Endothelial cell of umbilical vein (primary cell): Measurements from ENCODE around the gene IRF2BP2. TPM values are rescaled to one million over a fixed set of nuclear protein-coding genes. Genes with fewer than 3 reads are reported as not detected.

ENCODE experiments used
- BruUV-seq: library from RNA; stranded (reverse); fragments of 400-500 nt; replicated peaks from 2 replicates; lab custom pipeline; 2021; lab: Mats Ljungman, UMichigan
- CTCF ChIA-PET: fragments of 300-600, 350-600 bp; sonication (Branson Sonifier 250); formaldehyde crosslinking; loops from one replicate; lab custom pipeline; 2021; ENCODE audit warnings: antibody characterized with exemption, inconsistent platforms; lab: Charles Lee
- POLR2A ChIA-PET: fragments of 300-600, 350-600 bp; sonication (Branson Sonifier 250); formaldehyde crosslinking; loops from one replicate; lab custom pipeline; 2021; ENCODE audit warnings: antibody characterized with exemption, inconsistent platforms; lab: Charles Lee
- DNase-seq: peaks from one replicate; pipeline ENCODE4 v3.0.0-alpha.2; 2011; ENCODE audit warnings: low read depth, low spot score
- FAIRE-seq: peaks from 2 replicates; lab custom pipeline; 2011; peaks lifted over from hg19 to GRCh38; lab: Jason Lieb, UNC
- H2AFZ ChIP-seq: 2 replicates; pipeline ENCODE4 v1.6.0; 2012; ENCODE audit warnings: low read depth, low read length, control low read depth, inconsistent platforms
- H3K27ac ChIP-seq: 2 replicates; pipeline ENCODE4 v1.5.1; 2011; ENCODE audit warnings: low read depth, mild to moderate bottlenecking, control low read depth, low read length, moderate library complexity; ENCODE audit not compliant: insufficient read depth
- H3K27me3 ChIP-seq, 2 experiments: 2 replicates each; pipeline versions ENCODE4 v1.6.0 to v1.6.1; 2011; ENCODE audit warnings: low read length in 2 of 2, mixed read lengths in 1 of 2; ENCODE audit not compliant: control insufficient read depth in 2 of 2, insufficient read depth in 2 of 2
- H3K36me3 ChIP-seq, 2 experiments: 2 replicates in 1 of 2; 3 replicates in 1 of 2; pipeline ENCODE4 v1.5.1; 2011; ENCODE audit warnings: low read length in 2 of 2, mild to moderate bottlenecking in 1 of 2, moderate library complexity in 1 of 2; ENCODE audit not compliant: control insufficient read depth in 2 of 2, insufficient read depth in 2 of 2; ENCODE audit errors: extremely low read depth in 1 of 2
- H3K4me1 ChIP-seq: 3 replicates; pipeline ENCODE4 v1.5.1; 2011; ENCODE audit warnings: mild to moderate bottlenecking, low read length; ENCODE audit not compliant: control insufficient read depth, insufficient read depth; ENCODE audit errors: extremely low read depth
- H3K4me2 ChIP-seq: 2 replicates; pipeline ENCODE4 v1.6.1; 2011; ENCODE audit warnings: low read length, control low read depth, mixed read lengths; ENCODE audit not compliant: insufficient read depth
- H3K4me3 ChIP-seq, 3 experiments: fragments of 200-600 bp in 1 of 3; sonication (generic), shearing (Covaris generic) in 1 of 3; replicated peaks in 1 of 3; 2 replicates each; pipeline ENCODE4 v1.5.1; 2011 to 2016; ENCODE audit warnings: control low read depth in 3 of 3, low read length in 3 of 3, mild to moderate bottlenecking in 2 of 3, inconsistent platforms in 1 of 3, low read depth in 1 of 3, moderate library complexity in 1 of 3; ENCODE audit not compliant: insufficient read depth in 1 of 3
- H3K79me2 ChIP-seq: 2 replicates; pipeline ENCODE4 v1.6.0; 2012; ENCODE audit warnings: low read length, inconsistent platforms; ENCODE audit not compliant: control insufficient read depth, insufficient read depth
- H3K9ac ChIP-seq: replicated peaks from 2 replicates; pipeline ENCODE3; 2011; ENCODE audit warnings: low read length, control low read depth; ENCODE audit not compliant: insufficient read depth; ENCODE audit errors: extremely low read depth
- H3K9me1 ChIP-seq: replicated peaks from 3 replicates; pipeline ENCODE4 v1.6.0; 2011; ENCODE audit warnings: mild to moderate bottlenecking, low read length; ENCODE audit not compliant: control insufficient read depth, insufficient read depth; ENCODE audit errors: extremely low read depth
- H3K9me3 ChIP-seq: replicated peaks from 2 replicates; pipeline ENCODE4 v1.5.1; 2012; ENCODE audit warnings: low read length, inconsistent platforms; ENCODE audit not compliant: control insufficient read depth, insufficient read depth
- H4K20me1 ChIP-seq: replicated peaks from 2 replicates; pipeline ENCODE3; 2011; ENCODE audit warnings: mild to moderate bottlenecking, low read length; ENCODE audit not compliant: control insufficient read depth, insufficient read depth; ENCODE audit errors: extremely low read depth
- EZH2 ChIP-seq: IDR thresholded peaks from 2 replicates; pipeline ENCODE4 v1.6.1; 2012; ENCODE audit warnings: borderline replicate concordance, low read depth, mild to moderate bottlenecking, moderate library complexity, low read length, inconsistent platforms; ENCODE audit not compliant: severe bottlenecking
- GATA2 ChIP-seq: IDR thresholded peaks from 2 replicates; pipeline ENCODE4 v1.7.0; 2011; ENCODE audit warnings: low read depth, mild to moderate bottlenecking, moderate library complexity, mixed read lengths, low read length; ENCODE audit not compliant: insufficient read length, insufficient read depth
- JUN ChIP-seq: IDR thresholded peaks from 2 replicates; pipeline ENCODE4 v1.6.1; 2011; ENCODE audit warnings: borderline replicate concordance, low read depth; ENCODE audit not compliant: insufficient read length, insufficient read depth
- POLR2A ChIP-seq: IDR thresholded peaks from 2 replicates; pipeline ENCODE4 v1.6.1; 2012; ENCODE audit warnings: low read depth, mild to moderate bottlenecking, control low read depth, low read length
- POLR2AphosphoS5 ChIP-seq: IDR thresholded peaks from 2 replicates; pipeline ENCODE4 v1.6.1; 2012; ENCODE audit warnings: low read depth, mild to moderate bottlenecking, control low read depth, low read length, moderate library complexity; ENCODE audit not compliant: insufficient read depth
- dilution Hi-C: fragments of 300-500 bp; cut with MboI; formaldehyde crosslinking; loops from one replicate; pipeline ENCODE4 v1.15.0; 2019; ENCODE audit warnings: low sequenced_read_pairs; ENCODE audit not compliant: extremely low pct_ligation_motif_present
- intact Hi-C: fragments of 100-400 bp; cut with micrococcal nuclease; formaldehyde crosslinking; loops from one replicate; pipeline ENCODE4 v1.10.0; 2022
- polyA plus RNA-seq, 4 experiments: library from polyadenylated mRNA; depleted of rRNA in 3 of 4; stranded (reverse) in 3 of 4; unstranded in 1 of 4; fragments of >200 nt; gene quantifications; 2 replicates each; pipeline versions ENCODE4 v1.2.1 to v1.2.3, GENCODE V29; 2011 to 2012; ENCODE audit warnings: missing spikeins in 1 of 4
- total RNA-seq: library from RNA; stranded (reverse); gene quantifications from 2 replicates; pipeline ENCODE4 v1.2.3, GENCODE V29; 2021
- TF ChIP-seq, protein P1 (sequence below): IDR thresholded peaks from 2 replicates; pipeline ENCODE4 v1.6.1; 2011; ENCODE audit not compliant: insufficient read depth, insufficient read length
- TF ChIP-seq, protein P2 (sequence below), 2 donors: IDR thresholded peaks; 1 replicate in 1 of 2; 2 replicates in 1 of 2; pipeline ENCODE4 v1.5.1; 2011; ENCODE audit warnings: low read length in 2 of 2, mild to moderate bottlenecking in 2 of 2, moderate library complexity in 2 of 2, control low read depth in 1 of 2, inconsistent platforms in 1 of 2, low read depth in 1 of 2; ENCODE audit not compliant: insufficient read depth in 1 of 2; ENCODE audit errors: extremely low read depth in 1 of 2

Gene IRF2BP2
- total and polyA plus RNA-seq, 2 donors (not counting 3 experiments of a cell fraction or from before 2014, with no cell fraction given), result 66.6 to 109 TPM

DNA sequence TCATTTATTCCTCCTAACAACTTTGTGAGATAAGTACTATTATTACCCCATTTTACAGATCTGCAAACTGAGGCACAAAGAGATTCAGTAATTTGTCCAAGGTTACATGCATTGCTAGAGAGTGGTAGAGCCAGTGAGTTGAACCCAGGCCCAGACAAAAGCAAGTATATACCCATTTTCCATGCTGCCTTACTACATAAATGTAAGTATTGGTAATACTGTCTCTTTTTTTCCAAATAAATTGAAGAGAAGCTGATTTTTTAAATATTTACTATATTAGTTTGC is 33.8 kb upstream of the IRF2BP2 start:
- dilution Hi-C loops (no loop called here), intact Hi-C loops (no loop called here)
- CTCF ChIA-PET, result no interaction called here
- no peak for TF ChIP-seq EZH2
- TF ChIP-seq POLR2AphosphoS5, result no peak
- TF ChIP-seq GATA2, result no peak
- TF ChIP-seq POLR2A, result no peak
- no peak for TF ChIP-seq JUN
- TF ChIP-seq, protein P1, sequence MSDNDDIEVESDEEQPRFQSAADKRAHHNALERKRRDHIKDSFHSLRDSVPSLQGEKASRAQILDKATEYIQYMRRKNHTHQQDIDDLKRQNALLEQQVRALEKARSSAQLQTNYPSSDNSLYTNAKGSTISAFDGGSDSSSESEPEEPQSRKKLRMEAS, result no peak
- TF ChIP-seq, protein P2, sequence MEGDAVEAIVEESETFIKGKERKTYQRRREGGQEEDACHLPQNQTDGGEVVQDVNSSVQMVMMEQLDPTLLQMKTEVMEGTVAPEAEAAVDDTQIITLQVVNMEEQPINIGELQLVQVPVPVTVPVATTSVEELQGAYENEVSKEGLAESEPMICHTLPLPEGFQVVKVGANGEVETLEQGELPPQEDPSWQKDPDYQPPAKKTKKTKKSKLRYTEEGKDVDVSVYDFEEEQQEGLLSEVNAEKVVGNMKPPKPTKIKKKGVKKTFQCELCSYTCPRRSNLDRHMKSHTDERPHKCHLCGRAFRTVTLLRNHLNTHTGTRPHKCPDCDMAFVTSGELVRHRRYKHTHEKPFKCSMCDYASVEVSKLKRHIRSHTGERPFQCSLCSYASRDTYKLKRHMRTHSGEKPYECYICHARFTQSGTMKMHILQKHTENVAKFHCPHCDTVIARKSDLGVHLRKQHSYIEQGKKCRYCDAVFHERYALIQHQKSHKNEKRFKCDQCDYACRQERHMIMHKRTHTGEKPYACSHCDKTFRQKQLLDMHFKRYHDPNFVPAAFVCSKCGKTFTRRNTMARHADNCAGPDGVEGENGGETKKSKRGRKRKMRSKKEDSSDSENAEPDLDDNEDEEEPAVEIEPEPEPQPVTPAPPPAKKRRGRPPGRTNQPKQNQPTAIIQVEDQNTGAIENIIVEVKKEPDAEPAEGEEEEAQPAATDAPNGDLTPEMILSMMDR (IDR thresholded peaks at IDR 0.05; ENCODE audit: extremely low read depth in 1 of 2, insufficient read depth in 1 of 2, low read depth in 1 of 2, low read length in 2 of 2), result no peak
- BruUV-seq, result no TSS peak
- no peaks in the 10 kb centered on the region for H3K9me1 ChIP-seq
- H3K4me1 ChIP-seq, result no peaks in the 10 kb centered on the region
- H4K20me1 ChIP-seq, result no peaks in the 10 kb centered on the region
- no peak overlapping the region for H2AFZ ChIP-seq
- H3K27me3 ChIP-seq, result no peaks in the 10 kb centered on the region
- H3K79me2 ChIP-seq, result no peaks in the 10 kb centered on the region
- POLR2A ChIA-PET, result no interaction called here
- no peak overlapping the region for H3K4me3 ChIP-seq
- FAIRE-seq (no peak), DNase-seq (no peak)
- no peaks in the 10 kb centered on the region for H3K36me3 ChIP-seq
- H3K9ac ChIP-seq, result no peak overlapping the region
- H3K4me2 ChIP-seq, result no peak overlapping the region
- no peaks in the 10 kb centered on the region for H3K9me3 ChIP-seq
- no peak overlapping the region for H3K27ac ChIP-seq
